NB4 (cell line): ENCODE data around the gene SLCO3A1.

Experiments
- CTCF ChIP-seq: IDR thresholded peaks from one replicate; pipeline ENCODE4 v1.5.1; 2012; ENCODE audit warnings: low read depth, low read length
- MAX ChIP-seq: IDR thresholded peaks from 2 replicates; pipeline ENCODE4 v1.6.1; 2011; ENCODE audit warnings: low read depth, low read length
- MYC ChIP-seq: IDR thresholded peaks from 2 replicates; pipeline ENCODE4 v1.6.1; 2011; ENCODE audit warnings: low read depth, low read length
- POLR2A ChIP-seq: IDR thresholded peaks from 2 replicates; pipeline ENCODE4 v1.6.1; 2011; ENCODE audit warnings: mild to moderate bottlenecking; ENCODE audit not compliant: insufficient read length; ENCODE audit errors: extremely low read depth

GRCh38 chr15:91929509-91929908, 76.0 kb downstream of the SLCO3A1 start:
- no peak for TF ChIP-seq CTCF
- TF ChIP-seq POLR2A, result no peak
- no peak for TF ChIP-seq MAX
- TF ChIP-seq MYC, result no peak
